Measurements from ENCODE around the gene COL23A1.
"Not testable (repeated sequence)": the region's sequence is repeated elsewhere in the genome, so short reads cannot be mapped to it uniquely, and the experiment has no call there.

Gene COL23A1

GRCh38 chr5:178256746-178257145 is 333.4 kb downstream of the COL23A1 start:
- no peak for DNase-seq

GRCh38 chr5:178253632-178254031 is 336.6 kb downstream of the COL23A1 start:
- DNase-seq: not testable (repeated sequence)

DNA sequence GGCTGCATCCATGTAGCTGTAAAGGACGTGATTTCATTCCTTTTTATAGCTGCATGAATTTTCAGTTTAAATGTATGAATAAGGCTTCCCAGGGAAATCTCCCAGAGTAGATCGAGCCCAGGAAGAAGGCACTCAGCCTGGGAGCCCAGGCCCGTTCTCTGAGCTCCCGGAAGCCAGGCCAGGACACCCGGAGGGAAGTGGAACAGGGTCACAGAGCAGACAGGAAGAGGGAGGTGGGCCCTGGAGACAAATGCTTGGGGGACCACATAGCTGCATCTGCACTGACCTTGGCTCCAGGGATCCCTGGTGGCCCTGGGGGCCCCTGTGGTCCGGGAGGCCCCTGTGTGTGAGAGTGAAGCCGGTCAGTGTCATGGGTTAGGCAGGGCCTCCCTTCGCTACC is 337.9 kb downstream of the COL23A1 start:
- DNase-seq: no peak

- DNase-seq: no peak
Measured at GRCh38 chr5:178250263-178250662, 339.9 kb downstream of the COL23A1 start.

DNA sequence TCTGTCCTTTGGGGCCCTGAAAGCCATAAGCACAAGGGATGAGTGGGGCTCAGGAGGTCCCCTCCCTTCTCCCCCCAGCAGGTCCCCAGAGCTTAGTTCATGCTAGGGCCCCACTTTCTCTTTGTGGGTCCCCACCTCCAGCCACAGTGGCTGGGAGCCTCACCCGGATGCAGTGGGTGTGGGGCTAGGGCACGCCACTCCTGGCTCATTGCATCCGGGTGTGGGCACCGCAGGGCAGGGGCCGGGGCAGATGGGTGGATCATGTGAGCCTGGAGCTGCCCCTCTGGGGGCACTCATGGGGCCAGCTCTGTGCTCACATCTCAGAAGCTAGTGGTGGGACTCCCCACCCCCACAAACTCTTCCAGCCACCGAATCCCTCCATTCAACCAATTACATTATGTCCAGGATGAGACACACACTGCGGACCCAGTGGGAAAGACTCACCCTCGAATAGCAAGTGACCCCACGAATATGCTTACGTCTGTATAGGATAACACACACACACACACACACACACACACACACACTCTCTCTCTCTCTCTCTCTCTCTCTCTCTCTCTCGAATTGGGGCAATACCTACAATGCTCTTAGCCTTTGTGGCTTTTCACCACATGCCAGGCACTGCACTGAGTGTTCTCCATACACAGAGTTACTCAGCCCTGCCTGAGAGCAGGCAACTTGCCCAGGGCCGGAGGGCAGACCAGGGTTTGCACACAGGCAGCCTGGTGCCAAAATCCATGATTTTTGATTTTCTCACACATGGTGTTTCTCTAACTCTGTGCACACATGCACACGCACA is 340.8 kb downstream of the COL23A1 start:
- peak in 4 of 14 donors; percentile 4 to 23 (median 14) for DNase-seq

DNA sequence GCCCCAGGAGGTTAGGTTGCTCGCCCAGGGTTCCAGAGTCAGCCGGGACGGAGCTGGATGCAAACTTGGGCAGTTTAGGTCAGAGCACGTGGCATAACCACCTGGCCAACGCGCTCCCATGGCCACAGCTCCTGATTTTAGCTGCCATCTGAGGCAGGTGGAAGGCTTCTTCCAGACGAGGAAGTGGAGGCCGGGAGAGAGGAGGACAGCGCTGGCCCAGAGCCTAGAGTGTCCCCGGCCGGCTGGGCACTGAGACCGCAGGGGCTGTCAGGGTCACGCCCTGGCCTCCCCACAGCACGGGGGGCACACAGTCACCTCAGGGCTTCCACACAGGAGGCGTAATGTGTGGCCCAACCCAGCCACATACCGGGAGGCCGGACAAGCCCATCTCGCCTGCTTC is 341.4 kb downstream of the COL23A1 start:
- DNase-seq: no peak

GRCh38 chr5:178247481-178248456 is 342.4 kb downstream of the COL23A1 start:
- DNase-seq: no peak

GRCh38 chr5:178246624-178247279 is 343.4 kb downstream of the COL23A1 start:
- no peak for DNase-seq

- DNase-seq: no peak
Measured at GRCh38 chr5:178245389-178245788, 344.8 kb downstream of the COL23A1 start.

- no peak for DNase-seq
Measured at GRCh38 chr5:178244576-178244975, 345.6 kb downstream of the COL23A1 start.

GRCh38 chr5:178242416-178242815 is 347.8 kb downstream of the COL23A1 start:
- DNase-seq: no peak

GRCh38 chr5:178241688-178242231 is 348.4 kb downstream of the COL23A1 start:
- peak in 2 of 14 donors; percentile 25 to 47 for DNase-seq

- peak in 6 of 14 donors; percentile 14 to 50 (median 34) for DNase-seq
Measured at GRCh38 chr5:178241231-178241663, 348.9 kb downstream of the COL23A1 start.

DNA sequence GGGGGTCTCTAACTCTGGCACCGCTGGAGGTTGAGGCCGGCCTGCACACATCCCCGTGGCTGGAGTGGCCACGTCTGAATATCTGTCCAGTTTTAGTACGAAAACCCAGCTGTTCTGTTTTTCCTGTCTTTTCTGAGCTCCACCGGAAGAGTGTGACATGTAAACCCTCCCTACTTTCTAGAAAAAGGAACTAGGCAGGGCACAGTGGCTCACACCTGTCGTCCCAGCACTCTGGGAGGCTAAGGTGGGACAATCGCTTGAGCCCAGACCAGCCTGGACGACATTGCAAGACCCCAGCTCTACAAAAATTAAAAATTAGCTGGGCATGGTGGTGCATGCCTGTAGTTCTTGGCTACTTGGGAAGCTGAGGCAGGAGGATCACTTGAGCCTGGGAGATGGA is 349.4 kb downstream of the COL23A1 start:
- no peak for DNase-seq

DNA sequence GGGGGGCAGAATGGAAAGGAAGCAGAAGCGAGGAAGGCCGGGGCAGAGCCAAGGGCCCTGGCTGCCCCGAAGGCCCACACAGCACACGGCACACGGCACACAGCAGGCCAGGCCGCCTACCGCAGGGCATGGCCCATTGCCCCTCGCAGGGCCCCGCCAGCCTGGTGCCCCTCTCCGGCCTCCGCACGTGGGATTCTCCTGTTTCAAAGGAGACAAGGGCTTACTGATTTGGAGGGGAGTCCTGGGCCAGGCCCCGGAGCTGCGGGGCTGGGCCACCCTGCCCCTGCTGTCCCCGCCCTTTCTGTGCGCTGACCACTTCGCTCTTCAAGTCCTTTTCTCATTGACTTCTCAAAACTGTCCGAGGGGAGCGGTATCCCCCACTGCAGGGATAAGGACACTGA is 349.9 kb downstream of the COL23A1 start:
- DNase-seq: no peak

DNA sequence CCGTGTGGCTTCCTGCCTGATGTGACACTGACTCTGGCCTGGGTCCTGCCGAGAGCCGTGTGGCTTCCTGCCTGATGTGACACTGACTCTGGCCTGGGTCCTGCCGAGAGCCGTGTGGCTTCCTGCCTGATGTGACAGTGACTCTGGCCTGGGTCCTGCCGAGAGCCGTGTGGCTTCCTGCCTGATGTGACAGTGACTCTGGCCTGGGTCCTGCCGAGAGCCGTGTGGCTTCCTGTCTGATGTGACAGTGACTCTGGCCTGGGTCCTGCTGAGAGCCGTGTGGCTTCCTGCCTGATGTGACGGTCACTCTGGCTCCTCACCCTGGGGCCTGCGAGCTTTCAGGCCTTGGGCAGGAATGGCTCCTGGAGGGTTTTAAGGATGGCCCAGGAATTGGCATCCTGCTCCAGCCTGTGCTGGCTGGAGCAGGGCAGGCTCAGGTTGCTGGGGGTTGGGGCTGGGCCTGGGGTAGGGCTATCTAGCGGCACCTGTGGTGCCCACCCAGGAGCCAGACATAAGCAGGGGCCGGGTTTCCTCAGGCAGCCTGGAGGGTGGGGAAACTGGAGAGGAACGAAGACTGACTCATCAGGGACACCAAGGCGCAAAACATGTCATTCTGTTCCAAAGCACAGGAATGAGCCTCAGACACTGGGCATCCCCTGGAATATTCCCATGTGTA is 350.4 kb downstream of the COL23A1 start:
- peak in 1 of 14 donors; percentile 56 for DNase-seq

DNA sequence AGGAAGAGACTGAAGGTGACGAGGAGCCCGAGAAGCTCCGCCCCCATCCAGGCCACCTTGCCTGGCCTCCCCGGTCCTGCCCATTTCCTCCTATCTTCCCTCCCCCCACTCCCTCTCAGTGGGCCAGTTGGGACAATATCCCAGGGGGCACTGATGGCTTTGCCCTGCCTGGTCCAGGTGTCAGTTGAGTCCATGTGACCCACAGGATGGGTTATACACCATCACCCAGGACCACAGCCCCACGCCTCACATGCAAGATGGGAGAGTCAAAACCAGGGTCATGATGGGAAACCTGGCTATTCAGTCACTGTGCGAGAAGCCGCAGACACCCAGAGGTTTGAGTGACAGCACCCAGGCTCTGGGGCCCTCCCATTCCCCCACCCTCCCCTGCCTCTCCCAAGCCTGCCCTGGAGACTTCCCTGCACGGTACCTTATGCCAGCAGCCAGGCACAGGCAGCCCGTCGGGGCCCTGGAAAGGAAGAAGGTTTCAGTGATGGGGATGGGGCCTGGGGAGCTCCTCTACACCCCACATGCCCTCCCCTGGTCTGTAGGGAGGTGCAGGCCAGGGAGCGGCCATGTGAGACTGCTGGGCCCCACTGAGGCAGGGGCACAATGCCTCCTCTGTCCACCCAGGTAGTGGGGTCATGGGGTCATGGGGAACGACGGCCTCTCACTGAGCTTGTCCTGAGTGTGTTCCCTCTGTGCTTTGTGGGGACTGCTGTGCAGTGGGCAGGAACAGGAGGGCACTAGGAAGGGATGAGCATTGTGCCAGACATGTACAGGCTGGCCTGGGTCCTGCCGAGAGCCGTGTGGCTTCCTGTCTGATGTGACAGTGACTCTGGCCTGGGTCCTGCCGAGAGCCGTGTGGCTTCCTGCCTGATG is 351.2 kb downstream of the COL23A1 start:
- peak in 1 of 14 donors; percentile 37 for DNase-seq

GRCh38 chr5:178238313-178238635 is 351.9 kb downstream of the COL23A1 start:
- DNase-seq: no peak

DNA sequence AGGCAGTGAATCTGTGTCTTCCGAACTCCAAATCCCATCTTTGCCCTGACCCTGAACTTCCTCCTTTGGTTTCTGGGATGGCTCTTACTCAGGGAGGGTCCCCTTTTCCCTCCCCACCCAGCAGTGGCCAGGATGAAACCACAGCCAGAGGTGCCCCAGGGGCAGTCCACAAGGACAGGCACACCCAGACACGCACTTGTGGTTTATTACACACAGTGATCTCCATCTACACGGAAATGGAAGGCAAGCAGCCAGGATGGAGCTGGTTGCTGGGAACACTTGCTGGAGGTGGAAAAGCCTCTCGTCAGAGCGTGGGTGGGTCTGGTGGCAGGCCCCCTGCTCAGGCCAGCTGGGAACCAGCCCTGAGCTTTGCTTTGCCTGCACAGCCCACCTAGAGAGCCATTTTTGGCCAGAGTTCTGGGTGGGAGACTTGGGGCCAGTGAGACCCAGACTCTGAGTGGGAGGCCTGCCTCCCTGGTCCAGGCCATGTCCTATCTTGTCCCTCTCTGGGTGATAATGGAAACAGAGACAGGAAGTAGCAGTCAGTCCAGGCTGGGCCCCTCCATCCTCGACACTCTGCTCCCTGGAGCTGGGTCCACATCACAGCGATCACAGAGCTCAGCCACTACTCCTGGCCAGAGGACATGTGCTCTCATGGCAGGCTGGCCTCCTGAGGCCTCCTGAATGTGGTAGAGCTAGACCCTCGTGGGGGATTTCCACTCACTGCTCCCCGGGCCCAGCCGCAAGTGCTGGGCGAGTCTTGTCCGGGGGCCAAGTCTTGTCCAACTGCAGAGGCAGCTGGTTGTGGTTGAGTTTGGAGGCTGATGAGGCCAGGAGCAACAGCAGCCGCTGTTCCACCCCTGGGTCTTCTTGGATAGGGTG is 352.5 kb downstream of the COL23A1 start:
- DNase-seq: peak in 1 of 14 donors; percentile 28

DNA sequence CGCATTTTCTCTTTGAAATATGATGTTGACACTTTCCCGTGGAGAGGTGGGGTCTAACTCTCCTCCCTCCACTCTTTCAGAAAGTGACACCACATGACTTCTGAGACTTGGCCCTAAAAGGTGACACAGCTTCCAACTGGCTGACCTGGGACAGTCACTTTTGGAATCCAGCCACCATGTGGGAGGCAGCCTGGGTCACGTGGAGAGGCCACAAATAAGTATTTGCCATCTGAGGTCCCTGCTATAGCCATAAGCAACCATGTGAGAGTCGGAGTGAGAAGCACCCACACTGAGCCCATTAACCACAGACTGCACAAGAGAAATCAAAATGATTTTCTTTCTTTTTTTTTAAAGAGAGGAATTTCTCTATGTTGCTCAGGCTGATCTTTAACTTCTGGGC is 353.5 kb downstream of the COL23A1 start:
- DNase-seq: peak in 6 of 14 donors; percentile 16 to 62 (median 28)
